Kidney tubule cell (primary cell): ENCODE measurements around the gene ASPG.

ENCODE experiments used
- DNase-seq: peaks from one replicate; pipeline ENCODE4 v3.0.0-alpha.2; 2018; ENCODE audit warnings: low spot score

The ASPG gene

GRCh38 chr14:104116756-104117340, 31.3 kb downstream of the ASPG start:
- peak; percentile 29 for DNase-seq

DNA sequence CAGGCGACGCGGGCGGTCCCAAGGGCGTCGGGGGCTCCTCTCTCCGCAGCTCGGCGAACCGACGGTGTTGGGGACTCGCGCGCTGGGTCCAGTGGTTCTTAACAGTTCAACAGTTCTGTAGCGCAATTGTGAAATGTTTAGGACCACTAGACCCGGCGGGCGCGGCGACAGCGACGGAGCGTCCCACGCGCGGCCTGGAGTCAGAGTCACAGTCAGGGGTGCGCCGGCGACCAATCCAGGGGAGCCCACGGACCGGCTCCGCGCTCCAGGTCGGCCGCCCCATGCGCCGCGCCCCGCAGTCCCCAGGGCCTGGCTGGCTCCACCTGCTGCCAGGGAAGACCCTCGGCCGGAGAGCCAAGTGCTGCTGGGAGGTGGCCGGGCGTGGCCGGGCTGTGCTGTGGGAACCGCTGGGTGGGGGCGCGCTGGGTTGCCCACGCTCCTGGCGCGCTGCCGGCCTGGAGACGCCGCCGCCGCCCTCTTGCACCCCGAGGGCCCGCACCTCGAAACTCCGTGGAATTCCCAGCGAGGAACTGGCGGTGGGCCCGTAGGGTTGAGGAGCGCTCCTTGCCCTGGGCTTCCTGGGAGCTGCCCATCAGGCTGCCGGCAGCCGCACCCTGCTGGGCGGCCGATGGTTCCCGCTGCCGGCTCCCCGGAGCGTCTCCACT, 32.0 kb downstream of the ASPG start:
- no peak for DNase-seq

- no peak for DNase-seq
Measured at GRCh38 chr14:104118006-104118844, 32.7 kb downstream of the ASPG start.

DNA sequence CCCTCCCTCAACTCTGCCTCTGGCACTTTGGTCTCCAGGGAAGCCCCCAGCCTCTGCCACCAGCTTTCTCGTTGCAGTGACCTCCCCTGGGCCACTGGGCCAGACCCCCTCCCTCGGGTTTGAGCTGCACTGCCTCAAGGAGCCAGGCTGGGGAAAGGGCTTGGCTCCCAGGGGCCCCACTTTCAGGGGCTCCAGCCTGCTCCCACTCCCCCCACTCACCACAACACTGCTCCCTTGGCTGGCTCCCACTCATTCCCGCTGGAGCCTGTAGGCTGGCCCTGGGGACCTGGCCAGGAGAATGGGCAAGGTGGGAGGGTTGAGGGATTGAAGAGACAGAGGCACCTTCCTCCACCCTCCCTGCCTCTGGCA, 33.6 kb downstream of the ASPG start:
- DNase-seq = no peak

DNA sequence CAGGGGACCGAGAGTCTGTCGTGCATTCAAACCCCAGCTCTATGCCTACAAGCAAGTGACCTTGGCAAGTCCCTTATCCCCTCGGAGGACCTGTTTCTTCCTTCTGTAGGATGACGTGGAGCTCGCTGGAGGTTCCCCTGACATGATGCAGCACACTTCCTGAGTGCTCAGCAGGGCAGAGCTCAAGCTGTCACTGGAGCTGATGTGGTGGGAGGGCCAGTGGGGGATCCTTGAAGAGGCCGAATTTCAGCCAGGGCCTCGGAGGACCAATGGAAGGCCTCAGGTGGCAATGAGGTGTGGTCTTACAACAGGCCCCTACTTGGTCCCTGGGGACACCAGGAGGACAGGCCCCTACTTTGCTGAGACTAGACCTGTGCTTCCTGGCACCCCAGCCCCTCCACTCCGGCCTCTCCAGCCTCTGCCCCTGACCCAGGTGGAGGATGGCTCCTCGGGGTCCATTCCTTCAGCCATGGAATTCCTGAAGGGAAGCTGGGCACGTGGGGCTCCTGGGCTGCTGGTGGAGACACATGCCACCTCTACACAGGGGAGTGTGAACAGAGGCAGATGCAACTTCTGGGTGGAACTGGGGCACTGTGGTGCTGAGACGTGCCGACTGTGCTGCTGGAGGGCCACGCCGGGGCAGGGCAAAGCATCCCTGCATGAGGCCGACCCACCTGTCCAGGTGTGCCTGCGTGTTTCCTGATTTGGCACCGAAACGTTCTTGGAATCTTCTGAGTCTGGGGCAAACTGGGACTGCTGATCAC, 34.2 kb downstream of the ASPG start:
- no peak for DNase-seq

- no peak for DNase-seq
Measured at GRCh38 chr14:104120281-104120741, 34.8 kb downstream of the ASPG start.

GRCh38 chr14:104121142-104121541, 35.6 kb downstream of the ASPG start:
- no peak for DNase-seq

GRCh38 chr14:104123879-104124278, 38.4 kb downstream of the ASPG start:
- no peak for DNase-seq

GRCh38 chr14:104125011-104125410, 39.5 kb downstream of the ASPG start:
- no peak for DNase-seq

- DNase-seq = no peak
Measured at GRCh38 chr14:104126753-104127152, 41.3 kb downstream of the ASPG start.

DNA sequence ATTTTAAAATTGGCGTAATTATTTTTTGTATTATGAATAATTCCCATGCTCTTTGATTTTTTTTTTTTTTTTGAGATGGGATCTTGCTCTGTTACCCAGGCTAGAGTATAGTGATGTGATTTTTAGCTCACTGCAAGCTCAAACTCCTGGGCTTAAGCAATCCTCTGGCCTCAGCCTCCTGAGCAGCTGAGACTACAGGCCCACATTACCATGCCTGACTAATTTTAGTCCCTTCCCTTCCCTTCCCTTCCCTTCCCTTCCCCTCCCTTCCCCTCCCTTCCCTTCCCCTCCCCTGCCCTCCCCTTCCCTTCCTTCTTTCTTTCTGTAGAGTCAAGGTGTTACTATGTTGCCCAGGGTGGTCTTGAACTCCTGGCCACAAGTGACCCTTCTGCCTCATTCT, 43.5 kb downstream of the ASPG start:
- DNase-seq = no peak

DNA sequence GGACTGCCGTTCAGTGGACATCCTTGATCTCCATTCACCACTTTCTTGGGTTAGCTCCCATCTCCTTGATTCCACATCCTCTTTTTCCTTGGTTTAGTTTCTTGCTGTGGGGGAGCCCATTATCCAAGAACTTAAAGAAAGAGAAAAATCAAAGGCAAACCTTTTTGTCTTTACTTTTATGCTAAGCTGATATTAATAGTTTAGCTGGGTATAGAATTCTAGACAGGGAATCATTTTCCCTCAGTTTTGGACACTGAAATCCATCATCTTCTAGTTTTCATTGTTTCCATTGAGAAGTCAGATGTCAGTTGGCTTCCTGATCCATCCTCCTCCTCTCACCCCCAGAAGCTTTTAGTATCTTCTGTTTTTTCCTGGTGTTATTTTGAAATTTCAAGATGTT, 44.1 kb downstream of the ASPG start:
- DNase-seq = no peak

GRCh38 chr14:104130974-104131651, 45.6 kb downstream of the ASPG start:
- peak; percentile 58 for DNase-seq

GRCh38 chr14:104131968-104132732, 46.6 kb downstream of the ASPG start:
- DNase-seq = no peak

DNA sequence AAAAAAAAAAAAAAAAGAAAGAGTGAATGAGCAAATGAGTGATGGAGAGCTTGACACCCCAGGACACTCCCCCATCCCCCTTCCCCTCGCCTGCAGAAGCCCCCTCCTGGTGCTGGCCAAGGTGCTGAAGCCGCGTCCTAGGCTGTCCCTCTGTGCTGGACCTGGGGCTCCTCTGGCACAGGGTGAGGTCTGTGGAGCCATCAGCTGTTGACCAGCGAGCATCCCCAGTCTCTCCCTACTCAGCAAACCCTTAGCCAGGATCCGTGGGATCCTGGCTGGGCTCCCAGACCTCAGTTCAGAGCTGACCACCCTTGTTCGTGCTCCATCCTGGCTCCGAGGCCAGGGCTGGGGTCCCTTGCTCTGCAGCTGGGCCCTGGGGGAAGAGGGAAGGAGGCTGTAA, 47.5 kb downstream of the ASPG start:
- DNase-seq = no peak

DNA sequence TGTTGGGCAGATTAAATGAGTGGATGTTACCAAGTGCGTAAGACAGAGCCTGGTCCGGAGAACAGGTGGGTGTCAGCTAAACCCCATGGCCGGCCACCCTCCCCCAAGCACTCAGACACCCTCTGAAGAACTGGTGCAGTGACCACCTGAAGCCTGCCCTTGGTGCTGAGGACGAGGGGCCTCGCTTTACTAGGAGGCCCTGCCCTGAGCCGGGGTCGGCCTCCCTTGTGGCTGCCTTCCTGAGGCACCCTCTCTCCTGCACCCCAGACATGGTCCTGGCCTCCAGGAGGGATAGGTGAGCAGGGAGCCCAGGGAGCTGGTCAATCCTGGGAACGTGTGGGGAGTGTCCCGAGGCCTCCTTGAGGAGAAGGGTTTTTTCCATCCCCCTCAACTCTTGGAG, 48.0 kb downstream of the ASPG start:
- no peak for DNase-seq

DNA sequence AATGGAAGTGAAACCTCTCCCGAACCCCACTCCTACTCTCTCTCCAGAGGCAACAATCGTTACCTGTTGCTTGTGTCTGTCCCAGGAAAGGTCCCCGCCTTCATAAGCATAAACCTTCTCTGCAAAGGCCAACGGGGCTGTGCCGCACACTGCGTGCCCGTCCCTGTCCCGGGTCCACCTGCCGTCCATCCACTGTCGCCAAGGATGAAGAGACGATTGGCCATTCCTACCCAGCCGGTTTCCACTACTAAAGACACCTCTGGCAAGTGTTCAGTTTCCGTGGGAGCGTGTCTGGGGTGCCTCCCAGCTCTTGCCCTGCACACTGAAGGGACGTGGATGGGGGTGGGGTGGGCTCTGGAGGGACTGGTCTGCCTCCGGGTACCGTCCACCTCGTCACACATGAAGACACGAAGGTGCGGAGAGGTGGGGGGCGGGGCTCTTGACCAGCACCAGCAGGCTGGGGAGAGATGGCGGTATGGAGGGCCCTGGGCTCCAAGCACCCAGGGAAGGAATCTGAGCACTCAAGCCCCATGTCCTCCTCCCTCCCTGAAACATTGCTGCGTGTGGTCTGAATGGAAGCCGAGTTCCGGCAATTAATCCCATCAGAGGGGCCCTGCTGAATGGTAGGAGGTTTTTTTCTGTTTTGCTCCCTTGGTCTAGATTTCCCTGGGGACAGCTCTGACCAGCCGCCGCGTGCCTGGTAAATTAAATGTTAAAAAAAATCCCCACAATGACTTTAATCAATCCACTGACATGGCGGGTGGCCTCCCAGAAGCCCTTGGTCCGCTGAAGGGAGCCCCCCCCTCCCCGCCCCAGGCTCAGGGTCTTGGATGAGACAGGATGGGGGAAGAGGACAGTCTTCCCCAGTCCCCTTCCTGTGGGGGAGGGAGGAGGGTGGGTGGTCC, 48.8 kb downstream of the ASPG start:
- DNase-seq = no peak

- DNase-seq = peak; percentile 16
Measured at GRCh38 chr14:104135121-104135903, 49.8 kb downstream of the ASPG start.

DNA sequence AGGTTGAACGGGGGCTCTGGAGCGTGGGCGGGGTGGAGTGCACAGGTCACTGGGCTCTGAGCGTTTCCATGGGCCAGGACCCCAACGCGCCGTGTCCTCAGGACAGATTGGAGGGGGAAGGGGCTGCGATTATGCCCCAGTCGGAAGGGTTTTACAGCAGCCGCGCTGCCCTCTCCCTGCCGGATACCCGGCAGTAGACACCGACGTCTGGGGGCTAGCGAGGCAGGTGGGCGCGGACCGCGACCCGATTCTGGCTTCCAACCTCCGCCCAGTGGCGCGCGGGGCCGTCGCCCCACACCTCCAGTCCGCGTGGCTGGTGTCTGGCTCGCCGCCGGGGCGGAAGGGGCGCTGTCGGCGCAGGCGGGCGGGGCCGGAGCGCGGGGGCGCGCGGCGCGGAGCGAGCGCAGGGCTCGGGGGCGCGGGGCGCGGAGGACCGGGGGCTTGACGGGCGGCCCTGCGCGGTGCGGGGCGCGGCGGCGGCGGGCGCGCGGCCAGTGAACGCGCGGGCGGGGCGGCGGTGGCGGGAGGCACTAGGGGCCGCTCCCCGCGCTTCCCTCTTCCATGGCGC, 50.5 kb downstream of the ASPG start:
- no peak for DNase-seq
